GM23338 (cell line): ENCODE results near the gene ZNF236. TPM values are rescaled to one million over a fixed set of nuclear protein-coding genes. Genes with fewer than 3 reads are reported as not detected.

Experiments used
- ATAC-seq: fragments of 200-7000 bp; cut with Tn5 transposase; 3 replicates; pipeline ENCODE4 v1.9.1; 2020
- DNase-seq: peaks from one replicate; pipeline ENCODE4 v3.0.0-alpha.2; 2015; ENCODE audit warnings: low spot score
- H2AFZ ChIP-seq: fragments of 200-600 bp; sonication (generic); 2 replicates; pipeline ENCODE4 v1.8.0; 2016; ENCODE audit warnings: antibody characterized with exemption, mild to moderate bottlenecking, moderate library complexity
- H3F3A ChIP-seq: fragments of 200-600 bp; sonication (generic); replicated peaks from 2 replicates; pipeline ENCODE4 v1.8.0; 2017; ENCODE audit warnings: antibody characterized with exemption, mixed run types, low read depth
- H3K27ac ChIP-seq: fragments of 200-600 bp; sonication (generic); 2 replicates; pipeline ENCODE4 v1.6.1; 2016; ENCODE audit warnings: low read depth
- H3K27me3 ChIP-seq: fragments of 200-600 bp; sonication (generic); 2 replicates; pipeline ENCODE4 v1.8.0; 2016; ENCODE audit warnings: mild to moderate bottlenecking, mixed run types, moderate library complexity; ENCODE audit not compliant: insufficient read depth
- H3K36me3 ChIP-seq: fragments of 200-600 bp; sonication (generic); 2 replicates; pipeline ENCODE4 v1.8.0; 2016; ENCODE audit warnings: mild to moderate bottlenecking; ENCODE audit not compliant: insufficient read depth
- H3K4me1 ChIP-seq: fragments of 200-600 bp; sonication (generic); 2 replicates; pipeline ENCODE4 v1.8.0; 2016; ENCODE audit warnings: mild to moderate bottlenecking, moderate library complexity; ENCODE audit not compliant: insufficient read depth
- H3K4me2 ChIP-seq: fragments of 200-600 bp; sonication (generic); 2 replicates; pipeline ENCODE4 v1.7.1; 2017; ENCODE audit warnings: mixed run types
- H3K4me3 ChIP-seq: fragments of 200-600 bp; sonication (generic); 2 replicates; pipeline ENCODE4 v1.6.1; 2016; ENCODE audit warnings: mixed run types
- H3K79me2 ChIP-seq: fragments of 200-600 bp; sonication (generic); replicated peaks from 2 replicates; pipeline ENCODE4 v1.8.0; 2017; ENCODE audit warnings: mild to moderate bottlenecking; ENCODE audit not compliant: insufficient read depth
- H3K9me2 ChIP-seq: fragments of 200-600 bp; sonication (generic); 2 replicates; pipeline ENCODE4 v1.8.0; 2017; ENCODE audit not compliant: insufficient read depth
- H4K20me1 ChIP-seq: fragments of 200-600 bp; sonication (generic); replicated peaks from 2 replicates; pipeline ENCODE4 v1.8.0; 2017; ENCODE audit warnings: mild to moderate bottlenecking; ENCODE audit not compliant: insufficient read depth
- H3K27ac Mint-ChIP-seq: 2 replicates; pipeline ENCODE4 v1.8.0; 2020; ENCODE audit warnings: inconsistent platforms, mild to moderate bottlenecking, moderate library complexity, mixed read lengths
- H3K27me3 Mint-ChIP-seq: 3 replicates; pipeline ENCODE4 v1.8.0; 2022; ENCODE audit warnings: low read depth, mild to moderate bottlenecking, moderate library complexity, mixed read lengths, inconsistent platforms; ENCODE audit not compliant: insufficient read depth, poor library complexity
- H3K36me3 Mint-ChIP-seq: 3 replicates; pipeline ENCODE4 v1.8.0; 2021; ENCODE audit warnings: low read depth, mild to moderate bottlenecking, inconsistent platforms, moderate library complexity, mixed read lengths
- H3K4me1 Mint-ChIP-seq: 3 replicates; pipeline ENCODE4 v1.8.0; 2020; ENCODE audit warnings: mild to moderate bottlenecking, inconsistent platforms, mixed read lengths
- H3K4me3 Mint-ChIP-seq: 3 replicates; pipeline ENCODE4 v1.8.0; 2021; ENCODE audit warnings: moderate library complexity, mild to moderate bottlenecking, inconsistent platforms, mixed read lengths
- H3K9me3 Mint-ChIP-seq: 3 replicates; pipeline ENCODE4 v1.8.0; 2020; ENCODE audit warnings: moderate library complexity, mild to moderate bottlenecking, inconsistent platforms, mixed read lengths
- CREB1 ChIP-seq: fragments of 250-450 bp; sonication (Bioruptor Pico); IDR thresholded peaks from 2 replicates; pipeline ENCODE4 v1.5.0; 2020; ENCODE audit warnings: low read depth, mild to moderate bottlenecking, moderate library complexity
- ETS1 ChIP-seq: IDR thresholded peaks from 2 replicates; pipeline ENCODE4 v1.6.1; 2016; ENCODE audit warnings: antibody characterized with exemption
- EZH2 ChIP-seq: fragments of 200-600 bp; sonication (generic); IDR thresholded peaks from one replicate; pipeline ENCODE4 v1.8.0; 2017; ENCODE audit warnings: antibody characterized with exemption, mild to moderate bottlenecking, low read depth; ENCODE audit not compliant: unreplicated experiment
- EZH2phosphoT487 ChIP-seq: fragments of 200-600 bp; sonication (generic); IDR thresholded peaks from one replicate; pipeline ENCODE4 v1.8.1; 2018; ENCODE audit warnings: antibody characterized with exemption; ENCODE audit not compliant: unreplicated experiment
- NANOG ChIP-seq: IDR thresholded peaks from 2 replicates; pipeline ENCODE4 v1.6.1; 2016; ENCODE audit warnings: antibody characterized with exemption, borderline replicate concordance
- POLR2AphosphoS5 ChIP-seq: IDR thresholded peaks from 2 replicates; pipeline ENCODE4 v1.6.1; 2016; ENCODE audit warnings: antibody characterized with exemption, low read depth
- REST ChIP-seq: IDR thresholded peaks from one replicate; pipeline ENCODE4 v1.6.1; 2018; ENCODE audit warnings: antibody characterized with exemption; ENCODE audit not compliant: unreplicated experiment
- STAT1 ChIP-seq: IDR thresholded peaks from one replicate; pipeline ENCODE4 v1.6.1; 2016; ENCODE audit warnings: antibody characterized with exemption; ENCODE audit not compliant: unreplicated experiment
- ZNF114 ChIP-seq: fragments of 250-450 bp; sonication (Bioruptor Pico); IDR thresholded peaks from 2 replicates; pipeline ENCODE4 v1.5.0; 2020; ENCODE audit warnings: mild to moderate bottlenecking, moderate library complexity
- ZNF462 ChIP-seq: fragments of 250-450 bp; sonication (Bioruptor Pico); IDR thresholded peaks from 2 replicates; pipeline ENCODE4 v1.5.0; 2020; ENCODE audit warnings: mild to moderate bottlenecking, moderate library complexity
- polyA plus RNA-seq: library from polyadenylated mRNA; unstranded; fragments of >200 nt; fragmentation: Nextera tagmentation; extraction: Ambion mirVana; gene quantifications from 2 replicates; pipeline ENCODE4 v1.2.1, GENCODE V29; 2016
- total RNA-seq: library from RNA; depleted of rRNA; stranded (reverse); fragments of >200 nt; shearing (Covaris generic); gene quantifications from 2 replicates; pipeline ENCODE4 v1.2.3, GENCODE V29; 2014

Gene ZNF236
- total and polyA plus RNA-seq, 2 experiments from 2014 or later = 8.9 to 16.3 TPM

GRCh38 chr18:76927223-76927725, 104.9 kb downstream of the ZNF236 start:
- no peak overlapping the region for H2AFZ ChIP-seq
- TF ChIP-seq CREB1 (CRISPR knock-in tag) (no peak), EZH2phosphoT487 (no peak), STAT1 (no peak), EZH2 (no peak), ZNF114 (CRISPR knock-in tag) (no peak)
- ATAC-seq = no peak

GRCh38 chr18:76928179-76928868, 106.0 kb downstream of the ZNF236 start:
- Mint-ChIP-seq H3K27ac (no peak overlapping the region), H3K36me3 (peaks cover 34% of the 10 kb centered on the region; the same call in 2 of the 3 replicates), H3K4me1 (no peaks in the 10 kb centered on the region), H3K4me3 (no peak overlapping the region), H3K27me3 (no peaks in the 10 kb centered on the region), H3K9me3 (no peaks in the 10 kb centered on the region)
- Histone ChIP-seq H3K4me3 (no peak overlapping the region), H3K36me3 (peaks cover 16% of the 10 kb centered on the region; the same call in 1 of the 2 replicates), H3K79me2 (no peaks in the 10 kb centered on the region), H2AFZ (no peak overlapping the region), H3F3A (no peaks in the 10 kb centered on the region), H3K4me2 (no peak overlapping the region), H3K9me2 (no peaks in the 10 kb centered on the region), H4K20me1 (no peaks in the 10 kb centered on the region), H3K27me3 (no peaks in the 10 kb centered on the region), H3K27ac (no peak overlapping the region), H3K4me1 (no peaks in the 10 kb centered on the region)
- DNase-seq (no peak), ATAC-seq (no peak)
- TF ChIP-seq CREB1 (CRISPR knock-in tag) (no peak), POLR2AphosphoS5 (no peak), ETS1 (no peak), EZH2phosphoT487 (no peak), ZNF462 (CRISPR knock-in tag) (no peak), NANOG (no peak), REST (no peak)

More at GRCh38 chr18:76927223-76927725, 104.9 kb downstream of the ZNF236 start:
- Histone ChIP-seq H3K4me3 (no peak overlapping the region), H3F3A (no peaks in the 10 kb centered on the region), H4K20me1 (no peaks in the 10 kb centered on the region), H3K4me1 (no peaks in the 10 kb centered on the region), H3K79me2 (no peaks in the 10 kb centered on the region), H3K9me2 (no peaks in the 10 kb centered on the region), H3K4me2 (no peak overlapping the region), H3K27me3 (no peaks in the 10 kb centered on the region), H3K27ac (no peak overlapping the region), H3K36me3 (peaks cover 16% of the 10 kb centered on the region; the same call in 1 of the 2 replicates)
- Mint-ChIP-seq H3K4me1 (no peaks in the 10 kb centered on the region), H3K9me3 (no peaks in the 10 kb centered on the region), H3K27ac (no peak overlapping the region), H3K4me3 (no peak overlapping the region), H3K36me3 (peaks cover 29% of the 10 kb centered on the region; the same call in 2 of the 3 replicates), H3K27me3 (peaks cover under 1% of the 10 kb centered on the region)
- DNase-seq = no peak
